GM21717 (cell line): ENCODE measurements around the gene STX12.
"Not testable (repeated sequence)": the region's sequence is repeated elsewhere in the genome, so short reads cannot be mapped to it uniquely, and the experiment has no call there.

Source experiments
- ATAC-seq: cut with Tn5 transposase; IDR thresholded peaks from one replicate; pipeline ENCODE4 v1.9.1; 2021; ENCODE audit warnings: mild to moderate bottlenecking, moderate library complexity; ENCODE audit not compliant: unreplicated experiment

The STX12 gene

DNA sequence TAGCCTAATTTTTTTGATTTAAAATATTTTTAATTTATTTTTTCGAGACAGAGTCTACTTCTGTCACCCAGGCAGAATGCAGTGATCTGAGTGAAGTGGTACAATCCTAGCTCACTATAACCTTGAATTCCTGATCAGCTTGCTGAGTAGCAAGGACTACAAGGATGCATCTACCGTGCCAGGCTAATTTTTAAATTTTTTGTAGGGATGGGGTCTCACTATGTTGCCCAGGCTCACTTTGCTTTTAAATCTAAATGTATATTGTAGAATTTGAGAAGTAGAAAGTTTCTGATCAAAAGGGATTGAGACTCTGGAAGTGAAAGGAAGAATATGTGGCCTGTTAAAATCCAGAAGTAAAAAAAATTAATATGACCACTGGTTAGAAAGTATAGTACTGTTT is 1.6 kb downstream of the STX12 start:
- no peak for ATAC-seq

DNA sequence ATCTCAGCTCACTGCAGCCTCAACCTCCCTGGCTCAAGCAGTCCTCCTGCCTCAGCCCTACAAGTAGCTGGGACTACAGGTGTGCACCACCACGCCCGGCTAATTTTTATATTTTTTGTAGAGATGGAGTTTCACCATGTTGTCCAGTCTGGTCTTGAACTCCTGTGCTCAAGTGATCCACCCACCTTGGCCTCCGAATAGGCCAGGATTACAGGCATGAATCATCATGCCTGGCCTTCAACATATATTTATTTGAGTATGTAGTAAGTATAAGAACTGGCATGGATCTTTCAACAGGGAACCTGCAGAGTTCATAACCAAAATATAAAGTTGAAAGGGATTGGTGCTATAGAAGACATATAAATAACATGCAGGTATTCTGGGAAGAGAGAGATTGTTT is 2.3 kb downstream of the STX12 start:
- not testable (repeated sequence) for ATAC-seq

DNA sequence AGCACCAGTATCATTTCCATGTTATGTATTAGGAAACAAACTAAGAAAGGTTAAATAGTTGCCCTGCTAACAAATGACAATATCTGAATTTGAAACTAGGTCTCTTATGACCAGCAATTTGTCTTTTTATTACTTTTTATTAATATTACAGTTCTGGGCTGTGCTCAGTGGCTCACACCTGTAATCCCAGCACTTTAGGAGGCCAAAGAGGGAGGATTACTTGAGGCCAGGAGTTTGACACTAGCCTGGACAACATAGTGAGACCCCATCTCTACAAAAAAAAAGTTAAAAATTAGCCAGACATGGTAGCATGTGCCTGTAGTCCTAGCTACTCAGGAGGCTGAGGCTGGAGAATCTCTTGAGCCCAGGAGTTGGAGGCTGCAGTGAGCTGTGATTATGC is 3.3 kb downstream of the STX12 start:
- not testable (repeated sequence) for ATAC-seq

DNA sequence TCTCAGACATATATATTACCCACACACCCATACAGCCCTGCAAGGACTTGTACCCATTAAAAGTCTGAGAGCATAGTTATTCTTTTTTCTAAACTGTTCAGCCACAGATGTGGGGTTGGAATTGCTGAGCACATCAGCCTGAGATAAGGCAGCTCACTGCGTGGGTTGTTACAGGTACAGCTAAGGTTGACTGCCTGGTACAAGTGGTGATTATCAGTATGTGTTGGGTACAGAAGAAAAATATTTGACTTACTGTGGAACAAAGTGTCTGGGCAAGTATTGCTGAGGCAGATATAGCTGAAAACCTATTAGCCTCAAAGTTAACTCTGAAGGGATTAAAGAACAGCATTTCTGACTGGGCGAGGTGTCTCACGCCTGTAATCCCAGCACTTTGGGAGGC is 5.0 kb downstream of the STX12 start:
- no peak for ATAC-seq

DNA sequence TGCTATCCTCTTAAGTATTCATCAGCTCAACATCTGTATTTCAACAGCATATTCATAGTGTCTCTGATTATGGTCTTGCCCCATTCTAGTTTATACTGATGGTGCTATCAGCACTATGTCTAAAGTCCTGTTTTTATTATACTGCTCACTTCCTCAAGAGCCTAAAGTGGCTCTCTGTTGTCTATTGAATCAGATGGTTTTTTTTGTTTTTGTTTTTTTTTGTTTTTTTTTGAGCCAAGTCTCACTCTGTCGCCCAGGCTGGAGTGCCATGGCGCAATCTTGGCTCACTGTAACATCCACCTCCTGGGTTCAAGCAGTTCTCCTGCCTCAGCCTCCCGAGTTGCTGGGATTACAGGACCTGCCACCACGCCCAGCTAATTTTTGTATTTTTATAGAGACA is 6.1 kb downstream of the STX12 start:
- ATAC-seq: no peak

DNA sequence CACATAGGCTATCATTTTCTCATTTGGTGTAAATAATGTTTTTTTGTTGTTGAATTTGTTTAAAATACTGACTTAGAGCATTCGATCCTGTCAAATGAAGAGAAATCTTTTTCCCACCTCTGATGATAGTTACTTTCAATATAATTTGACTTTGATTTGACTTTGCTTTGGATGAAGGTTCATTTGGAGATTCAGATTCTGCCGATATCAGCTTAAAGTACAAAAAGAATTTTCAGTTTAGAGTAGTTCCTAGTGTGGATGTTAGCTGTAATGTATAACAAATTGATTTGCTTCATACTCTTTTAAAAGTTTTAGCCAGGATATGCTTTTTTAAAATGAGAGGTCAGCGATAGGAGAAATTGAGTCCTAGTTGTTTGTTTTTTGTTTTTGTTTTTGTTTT is 9.9 kb downstream of the STX12 start:
- ATAC-seq: no peak

DNA sequence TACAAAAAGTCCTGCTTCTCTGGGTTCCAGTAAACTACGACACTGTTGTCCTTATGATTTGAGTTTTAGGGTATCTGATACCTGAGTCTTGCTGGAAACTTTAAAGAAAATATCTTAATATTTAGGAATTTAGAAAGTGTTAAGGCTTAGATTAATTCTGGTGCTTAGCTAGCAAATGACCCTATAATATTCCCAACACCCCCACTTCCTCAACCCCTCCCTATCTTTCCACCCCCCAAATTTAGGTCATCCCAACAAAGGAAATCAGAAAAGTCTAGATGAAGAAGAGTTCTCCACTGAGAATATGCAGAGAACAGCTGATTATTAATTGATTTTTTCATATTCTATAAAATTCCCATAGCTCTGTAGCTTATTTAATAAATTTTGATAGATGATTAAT is 11.7 kb downstream of the STX12 start:
- ATAC-seq: no peak

DNA sequence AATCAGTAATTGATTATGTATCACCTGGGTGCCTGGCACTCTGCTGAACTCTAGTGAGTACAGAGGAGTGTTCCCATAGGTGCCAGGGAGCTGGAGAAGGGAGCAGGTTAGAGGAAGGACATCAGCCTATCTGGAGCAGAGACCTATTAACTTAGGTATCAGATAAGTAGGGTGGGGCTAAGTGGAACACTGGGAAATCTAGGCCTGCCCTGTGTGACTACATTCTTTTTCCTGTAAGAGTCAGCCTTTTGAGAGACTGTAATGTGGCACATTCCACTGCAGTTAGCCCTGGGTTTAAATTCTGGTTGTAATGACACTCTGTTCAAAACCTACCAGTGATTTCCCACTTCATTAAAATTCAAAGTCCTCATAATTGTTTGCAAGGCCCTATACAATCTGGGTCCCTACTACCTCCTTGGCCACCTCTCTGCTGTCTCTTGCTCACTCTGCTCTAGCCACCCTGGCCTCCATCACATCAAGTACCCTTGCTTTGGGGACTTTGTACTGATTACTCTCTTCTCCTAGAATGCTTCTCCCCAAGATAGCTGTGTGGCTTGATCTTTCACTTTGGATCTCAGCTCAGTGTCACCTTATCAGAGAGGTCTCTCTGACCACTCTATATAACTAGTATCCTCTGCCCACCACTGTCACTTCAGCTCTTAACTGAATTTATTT is 12.9 kb downstream of the STX12 start:
- ATAC-seq: no peak

DNA sequence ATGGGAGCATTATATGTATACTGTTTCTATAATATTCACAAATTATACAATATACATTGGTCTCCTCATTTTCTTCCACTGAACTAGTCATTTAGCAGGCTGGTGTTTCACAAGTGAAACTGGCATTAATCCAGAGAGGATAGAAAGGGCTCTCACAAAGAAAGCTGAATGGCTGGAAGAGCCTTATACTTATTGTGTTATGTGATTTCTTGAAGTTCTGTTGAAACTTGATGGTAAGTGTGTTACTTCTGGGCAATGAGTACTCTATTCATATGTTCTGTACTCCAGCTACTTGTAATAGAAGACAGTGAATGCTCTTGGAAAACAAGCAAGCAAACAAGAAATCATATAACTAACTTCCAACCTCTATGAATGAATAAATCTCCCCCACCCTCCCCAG is 14.9 kb downstream of the STX12 start:
- ATAC-seq: no peak

DNA sequence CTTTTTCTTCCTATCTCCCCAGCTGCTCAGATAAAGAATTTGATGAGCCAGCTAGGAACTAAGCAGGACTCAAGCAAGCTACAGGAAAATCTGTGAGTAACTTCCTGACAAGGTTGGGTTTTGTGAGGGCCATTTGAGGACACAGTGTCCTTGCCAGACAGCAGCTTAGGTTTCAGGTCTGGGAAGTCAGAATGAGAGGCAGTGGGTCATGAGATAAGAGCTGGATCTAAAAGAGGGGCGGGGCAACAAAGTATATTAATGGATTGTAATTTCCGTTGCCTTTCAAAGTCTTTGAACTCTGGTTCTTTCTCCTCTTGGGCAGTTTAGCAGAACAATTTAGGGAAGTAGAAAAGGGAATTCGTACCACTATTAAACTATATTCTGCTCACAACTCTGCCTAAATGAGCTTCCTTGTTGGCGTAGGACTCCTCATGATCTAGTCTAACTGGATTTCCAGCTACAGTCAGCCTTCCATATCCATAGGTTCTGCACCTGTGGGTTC is 16.6 kb downstream of the STX12 start:
- no peak for ATAC-seq

DNA sequence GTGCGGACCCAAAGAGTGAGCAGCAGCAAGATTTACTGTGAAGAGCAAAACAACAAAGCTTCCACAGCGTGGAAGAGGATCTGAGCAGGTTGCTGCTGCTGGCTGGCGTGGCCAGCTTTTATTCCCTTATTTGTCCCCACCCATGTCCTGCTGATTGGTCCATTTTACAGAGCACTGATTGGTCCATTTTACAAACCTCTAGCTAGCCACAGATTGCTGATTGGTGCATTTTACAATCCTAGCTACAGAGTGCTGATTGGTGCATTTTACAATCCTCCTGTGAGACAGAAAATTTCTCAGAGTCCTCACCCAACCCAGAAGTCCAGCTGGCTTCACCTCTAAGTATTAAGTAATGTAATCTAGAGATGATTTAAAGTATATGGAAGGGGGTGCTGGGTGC is 17.3 kb downstream of the STX12 start:
- not testable (repeated sequence) for ATAC-seq

DNA sequence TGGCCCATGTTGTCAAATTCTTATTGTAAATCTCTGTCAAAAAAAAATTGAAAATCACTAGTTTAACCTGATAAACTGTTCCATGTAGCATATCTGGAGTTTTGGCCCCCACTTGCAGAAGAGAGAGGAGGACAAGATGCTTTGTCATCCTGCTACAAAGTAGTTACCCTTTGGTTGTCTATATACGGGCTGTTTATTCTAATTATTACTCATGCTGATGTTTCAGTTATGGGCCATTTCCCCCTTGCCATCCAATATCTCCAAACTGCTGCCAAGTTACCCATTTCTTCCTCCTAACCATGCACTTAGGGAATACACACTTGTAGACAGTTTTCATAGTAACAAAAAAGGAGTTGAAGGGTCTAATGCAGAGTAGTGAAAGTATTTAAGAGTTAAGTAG is 22.6 kb downstream of the STX12 start:
- no peak for ATAC-seq

DNA sequence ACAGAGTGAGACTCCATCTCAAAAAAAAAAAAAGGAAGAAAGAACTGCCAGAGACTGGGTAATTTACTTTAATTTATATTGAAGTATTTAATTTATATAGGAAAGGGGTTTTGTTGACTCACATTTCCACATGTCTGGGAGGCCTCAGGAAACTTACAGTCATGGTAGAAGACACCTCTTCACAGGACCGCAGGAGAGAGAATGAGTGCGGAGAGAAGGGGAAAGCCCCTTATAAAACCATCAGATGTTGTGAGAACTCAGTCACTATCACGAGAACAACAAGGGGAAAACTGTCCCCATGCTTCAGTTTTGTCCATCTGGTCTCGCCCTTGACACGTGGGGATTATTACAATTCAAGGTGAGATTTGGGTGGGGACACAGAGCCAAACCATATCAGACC is 31.8 kb downstream of the STX12 start:
- no peak for ATAC-seq

DNA sequence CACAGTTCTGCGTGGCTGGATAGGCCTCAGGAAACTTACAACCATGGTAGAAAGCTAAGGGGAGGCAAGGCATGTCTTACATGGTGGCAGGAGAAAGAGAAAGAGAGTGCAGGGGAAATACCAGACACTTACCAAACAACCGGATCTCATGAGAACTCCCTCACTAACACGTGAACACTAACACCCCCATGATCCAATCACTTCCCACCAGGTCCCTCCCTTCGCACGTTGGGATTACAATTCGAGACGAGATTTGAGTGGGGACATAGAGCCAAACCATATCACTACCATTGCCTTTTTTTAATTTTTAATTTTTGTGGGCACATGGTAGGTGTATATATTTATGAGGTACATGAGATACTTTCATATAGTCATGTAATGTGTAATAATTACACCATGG is 33.7 kb downstream of the STX12 start:
- no peak for ATAC-seq

DNA sequence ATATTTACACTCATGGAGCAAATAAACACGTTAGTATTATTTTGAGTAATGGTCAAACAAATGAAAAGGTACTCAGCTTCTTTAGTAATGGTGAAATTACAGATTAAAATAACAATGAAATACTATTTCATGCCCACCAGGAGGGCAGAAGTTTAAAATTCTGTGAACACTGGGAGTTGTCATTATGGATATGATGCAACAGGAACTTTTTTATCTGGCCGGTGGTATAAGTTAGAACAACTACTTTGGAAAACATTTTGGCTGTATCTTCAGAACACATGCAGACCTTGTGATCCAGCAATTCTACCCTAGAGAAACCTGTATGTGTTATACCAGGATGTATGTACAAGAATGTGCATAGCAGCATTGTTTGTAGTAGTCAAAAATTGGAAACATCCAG is 34.4 kb downstream of the STX12 start:
- ATAC-seq: no peak

DNA sequence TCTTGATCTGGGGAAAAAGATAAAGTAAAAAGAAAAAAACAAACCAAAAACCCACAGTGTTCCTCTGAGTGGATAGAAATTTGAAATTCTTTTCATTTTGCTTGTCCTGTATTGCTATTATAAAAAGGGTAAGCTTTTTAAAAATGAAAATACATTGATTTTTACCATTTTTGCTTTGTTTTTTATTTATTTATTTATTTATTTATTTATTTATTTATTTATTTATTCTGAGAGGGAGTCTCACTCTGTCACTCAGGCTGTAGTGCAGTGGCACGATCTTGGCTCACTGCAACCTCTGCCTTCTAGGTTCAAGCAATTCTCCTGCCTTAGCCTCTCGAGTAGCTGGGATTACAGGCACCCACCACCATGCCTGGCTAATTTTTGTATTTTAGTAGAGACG is 35.1 kb downstream of the STX12 start:
- ATAC-seq: not testable (repeated sequence)

DNA sequence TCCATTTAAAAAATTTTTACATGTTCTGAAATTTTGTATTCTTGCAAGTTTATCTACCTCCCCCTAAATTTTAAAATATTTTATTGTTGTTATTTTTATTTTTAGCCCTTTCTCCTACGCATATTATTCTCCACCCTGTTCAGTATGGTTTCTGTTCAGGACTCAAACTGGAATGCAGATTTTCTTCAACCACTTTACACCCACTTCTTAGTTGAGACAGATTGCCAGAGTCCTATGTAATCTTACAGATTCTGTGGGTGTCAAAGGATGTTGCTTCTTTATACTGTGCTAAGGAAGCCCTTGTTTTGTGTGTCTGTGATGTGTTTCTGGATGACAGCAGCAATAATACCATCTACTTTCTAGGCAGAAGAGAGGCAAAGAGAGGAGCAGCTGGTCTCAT is 36.9 kb downstream of the STX12 start:
- ATAC-seq: no peak

DNA sequence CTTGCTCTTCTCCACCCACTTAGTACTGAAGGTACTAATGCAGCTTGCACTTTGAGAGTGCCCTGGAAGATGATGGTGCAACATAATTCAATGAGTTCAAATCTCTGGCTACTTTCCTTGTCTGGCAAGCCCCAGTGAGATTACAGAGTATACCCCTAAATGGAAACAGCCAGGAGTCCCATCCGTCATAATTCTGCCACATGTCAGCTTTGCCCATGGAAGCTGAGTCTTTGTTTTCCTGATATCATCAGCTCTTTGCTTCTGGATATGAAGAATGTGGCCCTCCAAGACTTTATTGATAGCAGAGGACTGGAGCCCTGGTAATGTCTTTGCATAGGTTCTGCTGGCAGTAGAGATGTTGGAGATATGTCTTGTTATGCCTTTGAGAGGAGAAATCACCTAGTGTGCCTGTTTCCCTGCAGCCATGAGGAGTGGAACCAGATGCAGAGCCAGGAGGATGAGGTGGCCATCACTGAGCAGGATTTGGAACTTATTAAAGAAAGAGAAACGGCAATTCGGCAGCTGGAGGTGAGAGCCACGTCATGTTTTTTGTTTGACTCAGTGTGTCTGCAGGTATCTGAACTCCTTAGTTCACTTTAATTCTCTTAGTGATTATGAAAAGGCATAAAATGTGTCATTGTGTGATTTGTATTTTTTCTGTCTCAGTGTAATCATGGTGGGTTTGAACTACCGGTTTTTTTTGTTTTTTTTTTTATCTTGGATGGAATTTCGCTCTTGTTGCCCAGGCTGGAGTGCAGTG is 38.9 kb downstream of the STX12 start:
- ATAC-seq: no peak

DNA sequence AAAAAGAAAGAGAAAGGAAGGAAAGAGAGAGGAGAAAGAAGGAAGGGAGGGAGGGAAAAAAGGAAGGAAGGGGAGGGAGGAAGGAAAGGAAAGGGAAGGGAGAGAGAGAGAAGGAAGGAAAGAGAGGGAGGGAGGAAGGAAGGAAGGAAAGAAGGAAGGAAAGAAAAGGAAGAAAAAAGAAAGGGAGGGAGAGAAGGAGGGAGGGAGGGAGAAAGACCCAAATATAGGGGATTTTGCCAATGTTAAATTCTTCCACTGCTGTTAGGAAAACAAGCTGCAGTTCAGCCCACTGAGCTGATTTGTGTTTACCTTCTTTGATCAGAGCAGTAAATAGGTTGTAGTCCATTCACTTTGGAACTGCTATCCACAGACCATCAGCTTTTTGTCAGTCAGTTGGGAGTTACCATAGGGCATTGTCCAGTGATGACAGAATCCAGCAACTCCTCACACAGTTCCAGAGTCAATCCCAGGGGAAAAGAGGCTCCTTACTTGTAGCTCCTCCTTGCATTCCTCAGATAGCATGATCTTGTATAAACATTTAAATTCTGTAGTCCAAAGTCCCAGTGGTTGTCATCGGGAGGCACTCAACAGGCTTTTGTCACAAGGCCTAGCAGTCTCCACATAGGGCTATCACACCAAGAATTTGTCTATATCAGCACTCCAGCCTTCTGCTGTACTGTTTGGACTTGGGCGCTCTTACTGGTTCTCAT is 44.1 kb downstream of the STX12 start:
- ATAC-seq: no peak

DNA sequence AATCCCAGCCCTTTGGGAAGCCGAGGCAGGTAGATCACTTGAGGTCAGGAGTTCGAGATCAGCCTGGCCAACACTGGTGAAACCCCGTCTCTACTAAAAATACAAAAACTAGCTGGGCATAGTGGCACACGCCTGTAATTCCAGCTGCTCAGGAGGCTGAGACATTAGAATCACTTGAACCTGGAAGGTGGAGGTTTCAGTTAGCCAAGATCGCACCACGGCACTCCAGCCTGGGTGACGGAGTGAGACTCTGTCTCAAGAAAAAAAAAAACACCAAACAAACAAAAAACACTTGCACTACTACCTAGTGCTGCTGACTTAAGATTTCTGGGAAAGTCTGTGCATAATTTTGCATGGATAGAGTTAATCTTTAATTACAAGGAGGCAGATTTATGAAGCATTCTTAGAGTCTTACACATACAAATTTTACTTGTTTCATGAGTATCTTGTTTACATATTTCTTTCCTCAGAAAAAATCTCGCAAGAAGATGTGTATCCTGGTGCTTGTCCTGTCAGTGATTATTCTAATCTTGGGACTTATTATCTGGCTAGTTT is 48.8 kb downstream of the STX12 start:
- ATAC-seq: no peak

DNA sequence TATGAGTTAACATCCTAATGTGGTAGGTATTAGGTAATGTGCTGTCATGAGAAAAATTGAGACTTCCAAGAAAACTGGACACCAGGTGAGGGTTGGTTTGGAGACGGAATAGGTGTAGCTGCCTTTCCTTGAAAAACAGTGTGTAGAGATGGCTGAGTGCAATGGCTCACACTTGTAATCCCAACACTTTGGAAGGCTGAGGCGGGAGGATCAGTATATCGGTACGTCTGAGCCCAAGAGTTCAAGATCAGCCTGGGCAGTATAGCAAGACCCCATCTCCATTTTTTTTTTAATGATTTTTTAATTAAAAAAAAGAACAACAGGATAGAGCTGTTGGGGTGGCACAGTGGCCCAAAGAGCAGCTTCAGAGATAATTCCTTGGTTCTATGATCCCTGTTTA is 50.8 kb downstream of the STX12 start:
- ATAC-seq: no peak

DNA sequence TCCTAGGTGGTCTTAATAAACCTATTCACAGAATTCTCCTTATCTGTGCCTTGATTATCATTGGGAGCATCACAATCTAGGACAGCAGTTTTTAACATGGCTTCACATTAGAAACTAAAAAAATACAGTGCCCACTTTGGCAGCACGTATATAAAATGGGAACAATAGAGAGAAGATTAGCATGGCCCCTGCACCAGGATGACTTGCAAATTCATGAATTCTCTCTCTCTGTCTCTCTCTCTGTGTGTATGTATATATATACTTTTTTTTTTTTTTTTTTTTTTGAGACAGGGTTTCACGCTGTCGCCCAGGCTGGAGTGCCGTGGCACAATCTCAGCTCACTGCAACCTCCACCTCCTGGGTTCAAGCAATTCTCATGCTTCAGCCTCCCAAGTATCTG is 51.4 kb downstream of the STX12 start:
- no peak for ATAC-seq
